Measurements from ENCODE around the gene PAFAH2. TPM values are rescaled to one million over a fixed set of nuclear protein-coding genes. Genes with fewer than 3 reads are reported as not detected.

Gene PAFAH2
- total RNA-seq, 1 donor from 2014 or later, result 6.3 TPM

GRCh38 chr1:26044971-26045721, 47.3 kb upstream of the PAFAH2 start:
- peak overlapping the region; percentile 60 for H3K4me3 Mint-ChIP-seq (ENCODE audit: unreplicated experiment)
- H3K27me3 Mint-ChIP-seq (ENCODE audit: unreplicated experiment), result peaks cover 17% of the 10 kb centered on the region
- peak; percentile 43 for DNase-seq

DNA sequence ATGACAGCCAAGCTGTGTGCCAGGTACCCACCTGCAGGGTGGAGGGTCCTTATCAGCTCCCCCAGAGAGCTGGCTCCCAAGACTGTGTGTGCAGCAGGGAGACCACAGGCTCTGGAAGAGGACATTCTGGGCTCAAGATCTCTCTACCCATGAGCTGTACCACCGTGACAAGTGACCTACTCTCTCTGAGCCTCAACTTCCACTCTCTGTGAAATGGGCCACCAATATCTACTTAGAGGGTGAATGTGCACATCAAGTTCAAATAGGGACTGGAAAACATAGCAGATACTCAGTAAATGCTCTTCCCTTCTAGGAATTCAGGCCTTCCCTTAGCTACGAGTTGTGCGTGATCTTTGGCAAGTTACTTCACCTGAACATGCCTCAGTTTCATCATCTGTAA, 46.6 kb upstream of the PAFAH2 start:
- H3K9me3 Mint-ChIP-seq (ENCODE audit: unreplicated experiment), result no peaks in the 10 kb centered on the region
- peaks cover 17% of the 10 kb centered on the region for H3K27me3 Mint-ChIP-seq (ENCODE audit: unreplicated experiment)

More at GRCh38 chr1:26044971-26045721, 47.3 kb upstream of the PAFAH2 start:
- TF ChIP-seq CTCF (IDR thresholded peaks at IDR 0.05; ENCODE audit: partially characterized antibody, unreplicated experiment), result no peak
- H3K9me3 Mint-ChIP-seq (ENCODE audit: unreplicated experiment), result no peaks in the 10 kb centered on the region
- H3K36me3 Mint-ChIP-seq (ENCODE audit: unreplicated experiment), result no peaks in the 10 kb centered on the region
- H3K27ac Mint-ChIP-seq (ENCODE audit: unreplicated experiment), result no peak overlapping the region
- peaks cover 5% of the 10 kb centered on the region for H3K4me1 Mint-ChIP-seq (ENCODE audit: low read depth, unreplicated experiment)

GRCh38 chr1:26043765-26044164, 45.9 kb upstream of the PAFAH2 start:
- no peak overlapping the region for H3K27ac Mint-ChIP-seq (ENCODE audit: unreplicated experiment)
- peaks cover 2% of the 10 kb centered on the region for H3K9me3 Mint-ChIP-seq (ENCODE audit: unreplicated experiment)
- H3K27me3 Mint-ChIP-seq (ENCODE audit: unreplicated experiment), result peaks cover 16% of the 10 kb centered on the region

More for the DNA sequence above, 46.6 kb upstream of the PAFAH2 start:
- no peak overlapping the region for H3K4me3 Mint-ChIP-seq (ENCODE audit: unreplicated experiment)
- no peak for TF ChIP-seq CTCF (IDR thresholded peaks at IDR 0.05; ENCODE audit: partially characterized antibody, unreplicated experiment)
- DNase-seq, result no peak
- peaks cover 5% of the 10 kb centered on the region for H3K4me1 Mint-ChIP-seq (ENCODE audit: low read depth, unreplicated experiment)
- H3K27ac Mint-ChIP-seq (ENCODE audit: unreplicated experiment), result no peak overlapping the region
- H3K36me3 Mint-ChIP-seq (ENCODE audit: unreplicated experiment), result no peaks in the 10 kb centered on the region

DNA sequence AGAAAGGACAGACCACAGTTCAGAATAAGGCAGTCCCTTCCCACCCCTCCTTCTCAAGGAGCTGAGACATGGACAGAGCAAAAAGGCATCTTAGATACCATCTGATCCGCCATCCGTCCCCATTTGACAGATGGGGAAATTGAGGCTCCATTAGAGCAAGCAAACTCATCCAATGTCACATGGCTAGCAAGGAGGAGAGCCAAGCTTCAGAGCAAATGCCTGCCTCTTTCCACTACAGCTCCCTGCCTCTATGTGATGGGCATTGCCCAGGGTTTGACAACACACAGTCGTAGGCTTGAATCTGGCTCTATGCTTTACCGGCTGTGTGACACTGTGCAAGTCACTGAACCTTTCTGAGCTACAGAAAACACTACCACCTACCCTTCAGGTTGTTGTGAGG, 44.1 kb upstream of the PAFAH2 start:
- no peak for DNase-seq
- H3K9me3 Mint-ChIP-seq (ENCODE audit: unreplicated experiment), result peaks cover 2% of the 10 kb centered on the region
- H3K4me1 Mint-ChIP-seq (ENCODE audit: low read depth, unreplicated experiment), result peaks cover 5% of the 10 kb centered on the region
- no peaks in the 10 kb centered on the region for H3K36me3 Mint-ChIP-seq (ENCODE audit: unreplicated experiment)
- no peak overlapping the region for H3K27ac Mint-ChIP-seq (ENCODE audit: unreplicated experiment)
- TF ChIP-seq CTCF (IDR thresholded peaks at IDR 0.05; ENCODE audit: partially characterized antibody, unreplicated experiment), result no peak
- peaks cover 8% of the 10 kb centered on the region for H3K27me3 Mint-ChIP-seq (ENCODE audit: unreplicated experiment)
- H3K4me3 Mint-ChIP-seq (ENCODE audit: unreplicated experiment), result no peak overlapping the region

More at GRCh38 chr1:26043765-26044164, 45.9 kb upstream of the PAFAH2 start:
- no peak overlapping the region for H3K4me3 Mint-ChIP-seq (ENCODE audit: unreplicated experiment)
- no peak for DNase-seq
- H3K4me1 Mint-ChIP-seq (ENCODE audit: low read depth, unreplicated experiment), result peaks cover 5% of the 10 kb centered on the region
- H3K36me3 Mint-ChIP-seq (ENCODE audit: unreplicated experiment), result no peaks in the 10 kb centered on the region
- TF ChIP-seq CTCF (IDR thresholded peaks at IDR 0.05; ENCODE audit: partially characterized antibody, unreplicated experiment), result no peak

DNA sequence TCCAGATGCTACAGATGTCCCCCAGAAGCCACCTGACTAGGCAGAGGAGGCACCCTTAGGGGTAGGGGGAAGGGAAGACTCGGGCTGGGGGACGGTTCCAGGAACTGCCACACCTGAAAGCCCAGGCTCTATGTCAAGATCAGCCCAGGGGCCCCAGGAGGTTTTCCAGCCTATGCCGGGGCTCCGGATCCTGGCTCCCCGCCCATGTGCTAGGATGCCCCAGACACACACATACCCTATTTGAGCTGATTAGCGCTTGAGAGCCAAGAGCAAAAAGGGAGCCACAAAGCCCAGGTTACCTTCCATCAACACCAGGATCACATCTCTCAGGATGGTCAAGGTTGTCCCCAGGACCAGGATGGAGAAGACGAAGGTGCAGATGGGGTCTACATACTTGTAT, 43.5 kb upstream of the PAFAH2 start:
- no peak for TF ChIP-seq CTCF (IDR thresholded peaks at IDR 0.05; ENCODE audit: partially characterized antibody, unreplicated experiment)
- Mint-ChIP-seq H3K9me3 (ENCODE audit: unreplicated experiment) (peaks cover 2% of the 10 kb centered on the region), H3K4me1 (ENCODE audit: low read depth, unreplicated experiment) (peaks cover 5% of the 10 kb centered on the region), H3K27ac (ENCODE audit: unreplicated experiment) (no peak overlapping the region), H3K27me3 (ENCODE audit: unreplicated experiment) (peaks cover 8% of the 10 kb centered on the region), H3K36me3 (ENCODE audit: unreplicated experiment) (no peaks in the 10 kb centered on the region), H3K4me3 (ENCODE audit: unreplicated experiment) (no peak overlapping the region)
- DNase-seq, result no peak

All from glutamatergic neuron (in vitro differentiated cells).